Upper lobe of left lung (tissue), 4 donors: ENCODE data around the gene TMEM231.

Experiments used
- POLR2A ChIP-seq, 4 donors: fragments of 450-650 bp; IDR thresholded peaks; one replicate each; pipeline ENCODE4 v1.5.1; 2016 to 2017; ENCODE audit warnings: antibody characterized with exemption in 4 of 4, mild to moderate bottlenecking in 2 of 4
- POLR2AphosphoS5 ChIP-seq, 2 donors: sonication (generic); formaldehyde crosslinking; IDR thresholded peaks; one replicate each; pipeline ENCODE4 v1.5.1; 2017; ENCODE audit warnings: antibody characterized with exemption in 2 of 2
- TF ChIP-seq, protein P1 (sequence below), 6 experiments: fragments of 450-650 bp in 4 of 6; fragments of 200-600 bp in 2 of 6; sonication (generic) in 2 of 6; IDR thresholded peaks; one replicate each; pipeline ENCODE4 v1.5.1; 2016 to 2019; ENCODE audit warnings: antibody characterized with exemption in 6 of 6

DNA sequence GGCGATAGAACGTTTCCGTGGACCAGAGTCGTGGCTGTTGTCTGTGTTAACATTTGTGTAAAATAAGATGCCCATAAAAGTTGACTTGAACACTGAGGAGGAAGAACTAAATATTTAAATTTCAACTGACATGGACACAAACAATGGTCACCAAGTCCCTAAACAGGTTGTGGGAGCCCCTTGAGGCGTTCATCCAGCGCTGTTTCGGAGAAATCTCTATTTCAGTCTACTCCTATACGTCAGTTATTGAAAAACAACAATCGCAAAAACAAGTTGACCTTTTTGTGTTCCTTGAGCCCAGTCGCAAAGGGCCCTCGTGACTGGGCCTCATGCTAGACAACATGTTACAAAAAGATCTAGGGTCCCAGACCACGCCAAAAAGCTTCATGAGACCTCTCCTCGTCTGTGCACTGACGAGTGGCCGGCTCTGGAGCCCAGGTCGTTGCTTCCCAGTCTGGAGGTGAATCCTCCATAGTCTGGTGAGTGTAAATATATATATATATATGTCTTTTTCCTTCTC is 439 bp upstream of the TMEM231 start:
- TF ChIP-seq, protein P1, sequence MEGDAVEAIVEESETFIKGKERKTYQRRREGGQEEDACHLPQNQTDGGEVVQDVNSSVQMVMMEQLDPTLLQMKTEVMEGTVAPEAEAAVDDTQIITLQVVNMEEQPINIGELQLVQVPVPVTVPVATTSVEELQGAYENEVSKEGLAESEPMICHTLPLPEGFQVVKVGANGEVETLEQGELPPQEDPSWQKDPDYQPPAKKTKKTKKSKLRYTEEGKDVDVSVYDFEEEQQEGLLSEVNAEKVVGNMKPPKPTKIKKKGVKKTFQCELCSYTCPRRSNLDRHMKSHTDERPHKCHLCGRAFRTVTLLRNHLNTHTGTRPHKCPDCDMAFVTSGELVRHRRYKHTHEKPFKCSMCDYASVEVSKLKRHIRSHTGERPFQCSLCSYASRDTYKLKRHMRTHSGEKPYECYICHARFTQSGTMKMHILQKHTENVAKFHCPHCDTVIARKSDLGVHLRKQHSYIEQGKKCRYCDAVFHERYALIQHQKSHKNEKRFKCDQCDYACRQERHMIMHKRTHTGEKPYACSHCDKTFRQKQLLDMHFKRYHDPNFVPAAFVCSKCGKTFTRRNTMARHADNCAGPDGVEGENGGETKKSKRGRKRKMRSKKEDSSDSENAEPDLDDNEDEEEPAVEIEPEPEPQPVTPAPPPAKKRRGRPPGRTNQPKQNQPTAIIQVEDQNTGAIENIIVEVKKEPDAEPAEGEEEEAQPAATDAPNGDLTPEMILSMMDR (IDR thresholded peaks at IDR 0.05): no peak
- TF ChIP-seq POLR2A (IDR thresholded peaks at IDR 0.05) (no peak), POLR2AphosphoS5 (IDR thresholded peaks at IDR 0.05) (no peak)
